WI38 (cell line): ENCODE results near the gene TTYH3.
"Not testable (repeated sequence)": the region's sequence is repeated elsewhere in the genome, so short reads cannot be mapped to it uniquely, and the experiment has no call there.

ENCODE experiments used
- H3K4me3 ChIP-seq: 2 replicates; pipeline ENCODE4 v1.5.1; 2011; ENCODE audit warnings: low read depth, mild to moderate bottlenecking, control low read depth, low read length
- CTCF ChIP-seq: IDR thresholded peaks from 2 replicates; pipeline ENCODE4 v1.5.1; 2012; ENCODE audit warnings: low read depth, mild to moderate bottlenecking, control low read depth, low read length

TTYH3 gene

GRCh38 chr7:2666588-2667250 lies 34.9 kb downstream of the TTYH3 start:
- TF ChIP-seq CTCF = no peak
- no peak overlapping the region for H3K4me3 ChIP-seq

GRCh38 chr7:2667843-2668242 lies 36.1 kb downstream of the TTYH3 start:
- TF ChIP-seq CTCF = no peak

DNA sequence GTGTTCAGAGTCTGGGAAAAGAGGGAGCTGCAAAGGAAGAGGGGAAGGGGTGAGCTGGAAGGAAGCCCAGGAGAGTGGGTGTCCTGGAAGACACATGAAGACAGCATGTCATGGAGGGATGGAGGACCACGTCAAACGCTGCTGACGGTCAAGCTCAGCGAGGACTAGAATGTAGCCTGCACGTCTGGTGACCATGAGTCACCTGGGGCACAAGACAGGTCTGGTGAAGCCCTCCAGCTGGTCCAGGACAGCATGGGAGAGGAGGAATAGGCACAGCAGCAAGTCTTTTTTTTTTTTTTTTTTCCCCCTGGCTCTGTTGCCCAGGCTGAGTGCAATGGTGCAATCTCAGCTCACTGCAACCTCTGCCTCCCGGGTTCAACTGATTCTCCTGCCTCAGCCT lies 36.6 kb downstream of the TTYH3 start:
- no peak for TF ChIP-seq CTCF
- H3K4me3 ChIP-seq = no peak overlapping the region

More at GRCh38 chr7:2667843-2668242, 36.1 kb downstream of the TTYH3 start:
- H3K4me3 ChIP-seq = no peak overlapping the region

DNA sequence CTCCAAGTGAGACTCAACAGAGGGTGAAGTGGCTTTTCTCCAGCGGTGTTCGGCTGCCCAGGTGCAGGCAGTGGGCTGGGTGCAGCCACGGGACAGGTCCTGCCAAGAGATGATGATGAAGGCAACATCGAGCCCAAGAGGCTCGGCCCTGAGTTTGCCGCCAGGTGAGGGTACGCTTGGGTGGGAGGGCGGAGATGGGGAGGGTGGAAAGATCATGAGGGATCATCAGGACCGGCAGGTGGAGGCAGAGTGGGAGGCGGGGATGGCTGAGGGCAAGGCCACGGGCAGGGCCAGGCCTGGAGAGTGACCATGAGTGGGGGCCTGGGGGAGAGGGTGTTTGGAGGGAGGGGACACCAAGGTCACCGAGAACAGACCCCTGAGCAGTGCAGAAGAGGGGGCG lies 38.4 kb downstream of the TTYH3 start:
- H3K4me3 ChIP-seq = no peak overlapping the region
- no peak for TF ChIP-seq CTCF

DNA sequence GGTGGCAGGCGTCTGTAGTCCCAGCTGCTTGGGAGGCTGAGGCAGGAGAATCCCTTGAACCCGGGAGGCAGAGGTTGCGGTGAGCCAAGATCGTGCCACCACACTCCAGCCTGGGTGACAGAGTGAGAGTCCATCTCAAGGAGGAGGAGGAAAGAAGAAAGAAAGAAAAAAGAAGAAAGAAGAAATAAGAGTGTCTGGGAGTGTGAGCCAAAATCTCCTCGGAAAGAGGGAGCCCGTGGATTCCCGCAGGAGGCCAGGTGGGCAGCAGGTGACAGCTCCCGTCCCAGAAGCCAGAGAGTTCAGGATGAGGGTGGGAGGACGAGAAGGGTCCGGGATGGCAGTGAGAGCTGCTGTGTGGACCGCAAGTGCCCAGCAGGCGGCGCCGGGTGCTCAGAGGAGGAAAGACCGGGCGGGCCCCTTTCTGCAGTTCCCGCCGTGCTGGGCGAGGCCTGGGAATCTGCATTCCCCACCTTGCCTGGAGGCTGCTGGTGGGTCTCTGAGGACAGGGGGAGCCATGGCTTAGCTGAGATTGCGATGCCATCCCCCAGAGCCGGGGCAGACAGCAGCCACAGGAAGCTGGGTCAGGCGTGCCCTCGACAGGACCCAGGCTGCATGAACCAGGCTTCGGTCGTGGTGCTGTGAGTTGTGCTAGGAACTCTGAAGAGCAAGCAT lies 39.1 kb downstream of the TTYH3 start:
- TF ChIP-seq CTCF = peak; percentile 92
- H3K4me3 ChIP-seq = no peak overlapping the region

DNA sequence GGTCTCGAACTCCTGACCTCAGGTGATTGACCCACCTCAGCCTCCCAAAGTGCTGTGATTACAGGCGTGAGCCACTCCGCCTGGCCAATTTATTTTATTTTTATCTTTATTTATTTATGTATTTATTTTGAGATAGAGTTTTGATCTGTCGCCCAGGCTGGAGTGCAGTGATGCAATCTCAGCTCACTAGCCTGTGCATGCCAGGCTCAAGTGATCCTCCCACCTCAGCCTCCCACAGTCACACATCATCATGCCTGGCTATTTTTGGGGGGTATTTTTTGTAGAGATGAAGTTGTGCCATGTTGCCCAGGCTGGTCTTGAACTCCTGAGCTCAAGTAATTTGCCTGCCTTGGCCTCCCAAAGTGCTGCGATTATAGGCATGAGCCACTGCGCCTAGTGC lies 41.4 kb downstream of the TTYH3 start:
- not testable (repeated sequence) for H3K4me3 ChIP-seq

GRCh38 chr7:2673934-2674333 lies 42.1 kb downstream of the TTYH3 start:
- TF ChIP-seq CTCF = no peak
- H3K4me3 ChIP-seq = no peak overlapping the region
